WTC11 (cell line): ENCODE data around the gene IL4R. TPM values are rescaled to one million over a fixed set of nuclear protein-coding genes. Genes with fewer than 3 reads are reported as not detected.

ENCODE experiments used
- ATAC-seq: fragments of 200-7000 bp; cut with Tn5 transposase; 2 replicates; pipeline ENCODE4 v1.10.0; 2021; ENCODE audit warnings: mild to moderate bottlenecking, moderate library complexity
- CTCF ChIA-PET: fragments of 300-600 bp; sonication (Branson Sonifier 250); formaldehyde crosslinking; loops from one replicate; lab custom pipeline; 2021; ENCODE audit warnings: antibody characterized with exemption; lab: Charles Lee
- POLR2A ChIA-PET: fragments of 350-600 bp; sonication (Branson Sonifier 250); formaldehyde crosslinking; loops from one replicate; lab custom pipeline; 2021; ENCODE audit warnings: antibody characterized with exemption; lab: Charles Lee
- DNase-seq: peaks from one replicate; pipeline ENCODE4 v3.0.0; 2021; ENCODE audit warnings: low spot score
- H3K27ac Mint-ChIP-seq: 2 replicates; pipeline ENCODE4 v1.8.0; 2021; ENCODE audit warnings: mixed read lengths
- H3K27me3 Mint-ChIP-seq: 2 replicates; pipeline ENCODE4 v1.8.0; 2021; ENCODE audit warnings: low read depth, mild to moderate bottlenecking, moderate library complexity, mixed read lengths
- H3K36me3 Mint-ChIP-seq: 2 replicates; pipeline ENCODE4 v1.8.0; 2021; ENCODE audit warnings: mixed read lengths
- H3K4me1 Mint-ChIP-seq: 2 replicates; pipeline ENCODE4 v1.8.0; 2022; ENCODE audit warnings: mixed read lengths
- H3K4me3 Mint-ChIP-seq: 2 replicates; pipeline ENCODE4 v1.8.0; 2021; ENCODE audit warnings: mild to moderate bottlenecking, moderate library complexity, mixed read lengths
- H3K9me3 Mint-ChIP-seq: 2 replicates; pipeline ENCODE4 v1.8.0; 2021; ENCODE audit warnings: mixed read lengths
- ARID4B ChIP-seq: sonication (generic); formaldehyde crosslinking; IDR thresholded peaks from 2 replicates; pipeline ENCODE4 v1.8.0; 2023; ENCODE audit warnings: missing genetic modification reagents, mild to moderate bottlenecking, borderline replicate concordance
- ATF1 ChIP-seq: sonication (generic); formaldehyde crosslinking; IDR thresholded peaks from 2 replicates; pipeline ENCODE4 v1.8.1; 2023; ENCODE audit warnings: mild to moderate bottlenecking, moderate library complexity, missing genetic modification reagents
- CREB1 ChIP-seq: sonication (generic); formaldehyde crosslinking; IDR thresholded peaks from 2 replicates; pipeline ENCODE4 v1.8.0; 2023; ENCODE audit warnings: mild to moderate bottlenecking, missing genetic modification reagents
- CREM ChIP-seq: sonication (generic); formaldehyde crosslinking; IDR thresholded peaks from 2 replicates; pipeline ENCODE4 v1.8.1; 2022; ENCODE audit warnings: mild to moderate bottlenecking, missing genetic modification reagents, moderate library complexity
- GTF2I ChIP-seq: fragments of 250-450 bp; sonication (Bioruptor Pico); conservative IDR thresholded peaks from 2 replicates; pipeline ENCODE4 v1.4.0; 2021; ENCODE audit warnings: mild to moderate bottlenecking
- HMGA2 ChIP-seq: fragments of 250-450 bp; sonication (Bioruptor Pico); IDR thresholded peaks from 2 replicates; pipeline ENCODE4 v1.4.0; 2021; ENCODE audit warnings: mild to moderate bottlenecking, moderate library complexity
- SP1 ChIP-seq: sonication (generic); formaldehyde crosslinking; conservative IDR thresholded peaks from 2 replicates; pipeline ENCODE4 v1.8.1; 2022; ENCODE audit warnings: missing genetic modification reagents
- TCF7 ChIP-seq: sonication (generic); formaldehyde crosslinking; IDR thresholded peaks from 2 replicates; pipeline ENCODE4 v1.8.0; 2022; ENCODE audit warnings: mild to moderate bottlenecking, low read depth, missing genetic modification reagents, moderate library complexity
- ZNF121 ChIP-seq: sonication (generic); formaldehyde crosslinking; IDR thresholded peaks from 2 replicates; pipeline ENCODE4 v1.8.0; 2023; ENCODE audit warnings: missing genetic modification reagents
- ZNF138 ChIP-seq: sonication (generic); formaldehyde crosslinking; conservative IDR thresholded peaks from 2 replicates; pipeline ENCODE4 v1.8.1; 2022; ENCODE audit warnings: mild to moderate bottlenecking, moderate library complexity, missing genetic modification reagents
- ZNF232 ChIP-seq: sonication (generic); formaldehyde crosslinking; IDR thresholded peaks from 2 replicates; pipeline ENCODE4 v1.8.0; 2022; ENCODE audit warnings: mild to moderate bottlenecking, missing genetic modification reagents
- ZNF281 ChIP-seq: sonication (generic); formaldehyde crosslinking; IDR thresholded peaks from 2 replicates; pipeline ENCODE4 v1.8.0; 2023; ENCODE audit warnings: mild to moderate bottlenecking, missing genetic modification reagents
- ZNF671 ChIP-seq: fragments of 250-450 bp; sonication (Bioruptor Pico); IDR thresholded peaks from 2 replicates; pipeline ENCODE4 v1.8.0; 2021; ENCODE audit warnings: mild to moderate bottlenecking
- total RNA-seq: library from RNA; stranded (reverse); gene quantifications from 3 replicates; pipeline ENCODE4 v1.2.3, GENCODE V29; 2021
- TF ChIP-seq, protein P1 (sequence below): sonication (generic); formaldehyde crosslinking; IDR thresholded peaks from 2 replicates; pipeline ENCODE4 v1.8.1; 2022; ENCODE audit warnings: mild to moderate bottlenecking, missing genetic modification reagents, moderate library complexity, borderline replicate concordance
- TF ChIP-seq, protein P2 (sequence below): fragments of 200-600 bp; IDR thresholded peaks from 2 replicates; pipeline ENCODE4 v1.8.0; 2022; ENCODE audit warnings: antibody characterized with exemption
- TF ChIP-seq, protein P3 (sequence below): sonication (generic); formaldehyde crosslinking; IDR thresholded peaks from 2 replicates; pipeline ENCODE4 v1.8.1; 2023; ENCODE audit warnings: mild to moderate bottlenecking, missing genetic modification reagents
- TF ChIP-seq, protein P4 (sequence below): sonication (generic); formaldehyde crosslinking; IDR thresholded peaks from 2 replicates; pipeline ENCODE4 v1.8.1; 2023; ENCODE audit warnings: mild to moderate bottlenecking, missing genetic modification reagents
- TF ChIP-seq, protein P5 (sequence below): fragments of 250-450 bp; sonication (Bioruptor Pico); IDR thresholded peaks from 2 replicates; pipeline ENCODE4 v1.9.0; 2021; ENCODE audit warnings: mild to moderate bottlenecking
- TF ChIP-seq, protein P6 (sequence below): fragments of 250-450 bp; sonication (Bioruptor Pico); IDR thresholded peaks from 2 replicates; pipeline ENCODE4 v1.8.0; 2021; ENCODE audit warnings: mild to moderate bottlenecking

IL4R gene
- total RNA-seq, 1 experiment from 2014 or later: 28.7 TPM

DNA sequence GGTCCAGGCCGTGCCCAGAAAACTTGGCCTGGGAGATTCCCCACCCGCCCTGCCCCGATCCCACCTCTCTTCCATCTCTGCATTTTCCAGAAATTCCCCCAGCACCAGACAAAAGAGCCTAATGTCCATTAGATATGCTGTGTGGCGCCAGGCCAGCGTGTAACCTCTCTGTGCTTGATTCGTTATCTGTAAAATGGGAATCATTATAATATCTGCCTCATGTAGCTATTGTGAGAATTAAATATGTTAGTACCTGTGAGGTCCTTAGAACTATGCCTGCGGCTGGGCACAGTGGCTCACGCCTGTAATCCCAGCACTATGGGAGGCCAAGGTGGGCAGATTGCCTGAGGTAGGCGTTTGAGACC, 54.6 kb downstream of the IL4R start (continued):
- TF ChIP-seq HMGA2 (CRISPR knock-in tag): no peak
- TF ChIP-seq ATF1 (CRISPR knock-in tag): no peak
- TF ChIP-seq ZNF232: no peak
- TF ChIP-seq GTF2I (CRISPR knock-in tag): no peak
- TF ChIP-seq ARID4B (CRISPR knock-in tag): no peak
- TF ChIP-seq, protein P1, sequence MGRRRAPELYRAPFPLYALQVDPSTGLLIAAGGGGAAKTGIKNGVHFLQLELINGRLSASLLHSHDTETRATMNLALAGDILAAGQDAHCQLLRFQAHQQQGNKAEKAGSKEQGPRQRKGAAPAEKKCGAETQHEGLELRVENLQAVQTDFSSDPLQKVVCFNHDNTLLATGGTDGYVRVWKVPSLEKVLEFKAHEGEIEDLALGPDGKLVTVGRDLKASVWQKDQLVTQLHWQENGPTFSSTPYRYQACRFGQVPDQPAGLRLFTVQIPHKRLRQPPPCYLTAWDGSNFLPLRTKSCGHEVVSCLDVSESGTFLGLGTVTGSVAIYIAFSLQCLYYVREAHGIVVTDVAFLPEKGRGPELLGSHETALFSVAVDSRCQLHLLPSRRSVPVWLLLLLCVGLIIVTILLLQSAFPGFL (CRISPR knock-in tag): no peak
- TF ChIP-seq, protein P2, sequence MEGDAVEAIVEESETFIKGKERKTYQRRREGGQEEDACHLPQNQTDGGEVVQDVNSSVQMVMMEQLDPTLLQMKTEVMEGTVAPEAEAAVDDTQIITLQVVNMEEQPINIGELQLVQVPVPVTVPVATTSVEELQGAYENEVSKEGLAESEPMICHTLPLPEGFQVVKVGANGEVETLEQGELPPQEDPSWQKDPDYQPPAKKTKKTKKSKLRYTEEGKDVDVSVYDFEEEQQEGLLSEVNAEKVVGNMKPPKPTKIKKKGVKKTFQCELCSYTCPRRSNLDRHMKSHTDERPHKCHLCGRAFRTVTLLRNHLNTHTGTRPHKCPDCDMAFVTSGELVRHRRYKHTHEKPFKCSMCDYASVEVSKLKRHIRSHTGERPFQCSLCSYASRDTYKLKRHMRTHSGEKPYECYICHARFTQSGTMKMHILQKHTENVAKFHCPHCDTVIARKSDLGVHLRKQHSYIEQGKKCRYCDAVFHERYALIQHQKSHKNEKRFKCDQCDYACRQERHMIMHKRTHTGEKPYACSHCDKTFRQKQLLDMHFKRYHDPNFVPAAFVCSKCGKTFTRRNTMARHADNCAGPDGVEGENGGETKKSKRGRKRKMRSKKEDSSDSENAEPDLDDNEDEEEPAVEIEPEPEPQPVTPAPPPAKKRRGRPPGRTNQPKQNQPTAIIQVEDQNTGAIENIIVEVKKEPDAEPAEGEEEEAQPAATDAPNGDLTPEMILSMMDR: no peak
- TF ChIP-seq, protein P3, sequence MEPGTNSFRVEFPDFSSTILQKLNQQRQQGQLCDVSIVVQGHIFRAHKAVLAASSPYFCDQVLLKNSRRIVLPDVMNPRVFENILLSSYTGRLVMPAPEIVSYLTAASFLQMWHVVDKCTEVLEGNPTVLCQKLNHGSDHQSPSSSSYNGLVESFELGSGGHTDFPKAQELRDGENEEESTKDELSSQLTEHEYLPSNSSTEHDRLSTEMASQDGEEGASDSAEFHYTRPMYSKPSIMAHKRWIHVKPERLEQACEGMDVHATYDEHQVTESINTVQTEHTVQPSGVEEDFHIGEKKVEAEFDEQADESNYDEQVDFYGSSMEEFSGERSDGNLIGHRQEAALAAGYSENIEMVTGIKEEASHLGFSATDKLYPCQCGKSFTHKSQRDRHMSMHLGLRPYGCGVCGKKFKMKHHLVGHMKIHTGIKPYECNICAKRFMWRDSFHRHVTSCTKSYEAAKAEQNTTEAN (CRISPR knock-in tag): no peak
- TF ChIP-seq ZNF138 (CRISPR knock-in tag): no peak
- no peak for TF ChIP-seq ZNF671 (CRISPR knock-in tag)

- H3K36me3 Mint-ChIP-seq: no peaks in the 10 kb centered on the region
- no peaks in the 10 kb centered on the region for H3K9me3 Mint-ChIP-seq
- ChIA-PET CTCF (interaction anchor here (2.4 to 5.4 kb wide), 2 partner anchors 144 to 189 kb away, joined by 24 to 125 read pairs; no protein-coding TSS in a partner anchor), POLR2A (no interaction called here)
- DNase-seq (no peak), ATAC-seq (no peak)
- H3K27me3 Mint-ChIP-seq: no peaks in the 10 kb centered on the region; the same call in 1 of the 2 replicates
- peaks cover 3% of the 10 kb centered on the region; the same call in 1 of the 2 replicates for H3K4me1 Mint-ChIP-seq
- H3K4me3 Mint-ChIP-seq: no peak overlapping the region
- no peak overlapping the region for H3K27ac Mint-ChIP-seq
- TF ChIP-seq ATF1 (CRISPR knock-in tag) (no peak), SP1 (no peak), GTF2I (CRISPR knock-in tag) (no peak), ZNF121 (CRISPR knock-in tag) (no peak), ZNF281 (no peak), CREB1 (CRISPR knock-in tag) (no peak), CREM (CRISPR knock-in tag) (no peak), TCF7 (no peak)
- TF ChIP-seq, protein P4, sequence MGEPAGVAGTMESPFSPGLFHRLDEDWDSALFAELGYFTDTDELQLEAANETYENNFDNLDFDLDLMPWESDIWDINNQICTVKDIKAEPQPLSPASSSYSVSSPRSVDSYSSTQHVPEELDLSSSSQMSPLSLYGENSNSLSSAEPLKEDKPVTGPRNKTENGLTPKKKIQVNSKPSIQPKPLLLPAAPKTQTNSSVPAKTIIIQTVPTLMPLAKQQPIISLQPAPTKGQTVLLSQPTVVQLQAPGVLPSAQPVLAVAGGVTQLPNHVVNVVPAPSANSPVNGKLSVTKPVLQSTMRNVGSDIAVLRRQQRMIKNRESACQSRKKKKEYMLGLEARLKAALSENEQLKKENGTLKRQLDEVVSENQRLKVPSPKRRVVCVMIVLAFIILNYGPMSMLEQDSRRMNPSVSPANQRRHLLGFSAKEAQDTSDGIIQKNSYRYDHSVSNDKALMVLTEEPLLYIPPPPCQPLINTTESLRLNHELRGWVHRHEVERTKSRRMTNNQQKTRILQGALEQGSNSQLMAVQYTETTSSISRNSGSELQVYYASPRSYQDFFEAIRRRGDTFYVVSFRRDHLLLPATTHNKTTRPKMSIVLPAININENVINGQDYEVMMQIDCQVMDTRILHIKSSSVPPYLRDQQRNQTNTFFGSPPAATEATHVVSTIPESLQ (CRISPR knock-in tag): no peak
- TF ChIP-seq, protein P5, sequence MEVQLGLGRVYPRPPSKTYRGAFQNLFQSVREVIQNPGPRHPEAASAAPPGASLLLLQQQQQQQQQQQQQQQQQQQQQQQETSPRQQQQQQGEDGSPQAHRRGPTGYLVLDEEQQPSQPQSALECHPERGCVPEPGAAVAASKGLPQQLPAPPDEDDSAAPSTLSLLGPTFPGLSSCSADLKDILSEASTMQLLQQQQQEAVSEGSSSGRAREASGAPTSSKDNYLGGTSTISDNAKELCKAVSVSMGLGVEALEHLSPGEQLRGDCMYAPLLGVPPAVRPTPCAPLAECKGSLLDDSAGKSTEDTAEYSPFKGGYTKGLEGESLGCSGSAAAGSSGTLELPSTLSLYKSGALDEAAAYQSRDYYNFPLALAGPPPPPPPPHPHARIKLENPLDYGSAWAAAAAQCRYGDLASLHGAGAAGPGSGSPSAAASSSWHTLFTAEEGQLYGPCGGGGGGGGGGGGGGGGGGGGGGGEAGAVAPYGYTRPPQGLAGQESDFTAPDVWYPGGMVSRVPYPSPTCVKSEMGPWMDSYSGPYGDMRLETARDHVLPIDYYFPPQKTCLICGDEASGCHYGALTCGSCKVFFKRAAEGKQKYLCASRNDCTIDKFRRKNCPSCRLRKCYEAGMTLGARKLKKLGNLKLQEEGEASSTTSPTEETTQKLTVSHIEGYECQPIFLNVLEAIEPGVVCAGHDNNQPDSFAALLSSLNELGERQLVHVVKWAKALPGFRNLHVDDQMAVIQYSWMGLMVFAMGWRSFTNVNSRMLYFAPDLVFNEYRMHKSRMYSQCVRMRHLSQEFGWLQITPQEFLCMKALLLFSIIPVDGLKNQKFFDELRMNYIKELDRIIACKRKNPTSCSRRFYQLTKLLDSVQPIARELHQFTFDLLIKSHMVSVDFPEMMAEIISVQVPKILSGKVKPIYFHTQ: no peak
- TF ChIP-seq, protein P6, sequence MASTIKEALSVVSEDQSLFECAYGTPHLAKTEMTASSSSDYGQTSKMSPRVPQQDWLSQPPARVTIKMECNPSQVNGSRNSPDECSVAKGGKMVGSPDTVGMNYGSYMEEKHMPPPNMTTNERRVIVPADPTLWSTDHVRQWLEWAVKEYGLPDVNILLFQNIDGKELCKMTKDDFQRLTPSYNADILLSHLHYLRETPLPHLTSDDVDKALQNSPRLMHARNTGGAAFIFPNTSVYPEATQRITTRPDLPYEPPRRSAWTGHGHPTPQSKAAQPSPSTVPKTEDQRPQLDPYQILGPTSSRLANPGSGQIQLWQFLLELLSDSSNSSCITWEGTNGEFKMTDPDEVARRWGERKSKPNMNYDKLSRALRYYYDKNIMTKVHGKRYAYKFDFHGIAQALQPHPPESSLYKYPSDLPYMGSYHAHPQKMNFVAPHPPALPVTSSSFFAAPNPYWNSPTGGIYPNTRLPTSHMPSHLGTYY (CRISPR knock-in tag): no peak
Observed at GRCh38 chr16:27369806-27370205, 56.0 kb downstream of the IL4R start.
